SK-N-SH (cell line): ENCODE data around the gene ASPSCR1. TPM values are rescaled to one million over a fixed set of nuclear protein-coding genes. Genes with fewer than 3 reads are reported as not detected.
"Not testable (repeated sequence)": the region's sequence is repeated elsewhere in the genome, so short reads cannot be mapped to it uniquely, and the experiment has no call there.

Source experiments
- CTCF ChIA-PET: fragments of 300-600, 350-600 bp; formaldehyde crosslinking; extraction: SDS; loops from one replicate; lab custom pipeline; 2021; lab: Yijun Ruan, JAX
- POLR2A ChIA-PET: fragments of 350-600 bp; sonication (Branson Sonifier 250); formaldehyde crosslinking; extraction: SDS; loops from one replicate; lab custom pipeline; 2020; ENCODE audit warnings: antibody characterized with exemption, inconsistent platforms; lab: Yijun Ruan, JAX
- DNase-seq: peaks from one replicate; pipeline ENCODE4 v3.0.0; 2012
- H2AFZ ChIP-seq: fragments of 200-600 bp; sonication (generic); 2 replicates; pipeline ENCODE4 v1.8.1; 2016; ENCODE audit warnings: antibody characterized with exemption, mild to moderate bottlenecking, low read depth
- H3F3A ChIP-seq: fragments of 200-600 bp; sonication (generic); replicated peaks from 2 replicates; pipeline ENCODE3; 2016; ENCODE audit warnings: antibody characterized with exemption, mild to moderate bottlenecking; ENCODE audit not compliant: insufficient read depth
- H3K27ac ChIP-seq, 2 experiments: fragments of 200-500 bp in 1 of 2; fragments of 200-600 bp in 1 of 2; sonication (Bioruptor generic) in 1 of 2; sonication (generic), shearing (Covaris generic) in 1 of 2; 2 replicates each; pipeline versions ENCODE4 v1.5.1 to v1.6.1; 2014 to 2016; ENCODE audit warnings: low read depth in 2 of 2, inconsistent platforms in 1 of 2, low read length in 1 of 2, mild to moderate bottlenecking in 1 of 2, mixed read lengths in 1 of 2
- H3K27me3 ChIP-seq: fragments of 200-600 bp; sonication (generic), shearing (Covaris generic); 2 replicates; pipeline ENCODE4 v1.6.1; 2016; ENCODE audit warnings: mixed run types; ENCODE audit not compliant: insufficient read depth
- H3K36me3 ChIP-seq, 2 experiments: fragments of 200-500 bp in 1 of 2; fragments of 200-600 bp in 1 of 2; sonication (Bioruptor generic) in 1 of 2; sonication (generic) in 1 of 2; replicated peaks in 1 of 2; 2 replicates each; pipeline versions ENCODE3 to v1.5.1; 2014 to 2016; ENCODE audit warnings: low read length in 1 of 2, mild to moderate bottlenecking in 1 of 2; ENCODE audit not compliant: insufficient read depth in 2 of 2, control insufficient read depth in 1 of 2
- H3K4me1 ChIP-seq, 2 experiments: fragments of 200-500 bp in 1 of 2; fragments of 200-600 bp in 1 of 2; sonication (Bioruptor generic) in 1 of 2; sonication (generic), shearing (Covaris generic) in 1 of 2; 2 replicates each; pipeline versions ENCODE4 v1.5.1 to v1.6.1; 2014 to 2016; ENCODE audit warnings: low read depth in 1 of 2, low read length in 1 of 2, mixed run types in 1 of 2; ENCODE audit not compliant: insufficient read depth in 2 of 2, control insufficient read depth in 1 of 2
- H3K4me2 ChIP-seq: fragments of 200-600 bp; sonication (generic), shearing (Covaris generic); 2 replicates; pipeline ENCODE4 v1.6.1; 2017; ENCODE audit warnings: mixed run types
- H3K4me3 ChIP-seq, 2 experiments: fragments of 200-500 bp in 1 of 2; fragments of 200-600 bp in 1 of 2; sonication (Bioruptor generic) in 1 of 2; sonication (generic), shearing (Covaris generic) in 1 of 2; 2 replicates each; pipeline versions ENCODE4 v1.5.1 to v1.8.1; 2014 to 2016; ENCODE audit warnings: low read depth in 2 of 2, inconsistent platforms in 1 of 2, low read length in 1 of 2, mild to moderate bottlenecking in 1 of 2, mixed read lengths in 1 of 2, moderate library complexity in 1 of 2
- H3K79me2 ChIP-seq: fragments of 200-600 bp; sonication (generic); 2 replicates; pipeline ENCODE4 v1.8.1; 2017; ENCODE audit warnings: mild to moderate bottlenecking; ENCODE audit not compliant: insufficient read depth
- H3K9ac ChIP-seq: fragments of 200-600 bp; sonication (generic); 2 replicates; pipeline ENCODE4 v1.6.1; 2017; ENCODE audit warnings: mixed run types
- H3K9me2 ChIP-seq: fragments of 200-600 bp; sonication (generic); 2 replicates; pipeline ENCODE4 v1.6.1; 2017; ENCODE audit warnings: mixed run types
- H3K9me3 ChIP-seq: fragments of 200-600 bp; sonication (generic); 2 replicates; pipeline ENCODE4 v1.6.1; 2017; ENCODE audit warnings: mixed run types, mild to moderate bottlenecking, moderate library complexity
- H4K20me1 ChIP-seq: fragments of 200-600 bp; sonication (generic); 2 replicates; pipeline ENCODE4 v1.6.1; 2017; ENCODE audit warnings: mild to moderate bottlenecking, mixed run types; ENCODE audit not compliant: insufficient read depth
- EP300 ChIP-seq, 2 experiments: IDR thresholded peaks; 2 replicates each; pipeline versions ENCODE4 v1.4.0 to v1.6.1; 2012; ENCODE audit warnings: borderline replicate concordance in 1 of 2, low read depth in 1 of 2, low read length in 1 of 2
- FOSL2 ChIP-seq: IDR thresholded peaks from 2 replicates; pipeline ENCODE4 v1.4.0; 2012; ENCODE audit warnings: low read depth, mild to moderate bottlenecking, moderate library complexity, borderline replicate concordance
- GABPA ChIP-seq: IDR thresholded peaks from 2 replicates; pipeline ENCODE4 v1.4.0; 2012; ENCODE audit warnings: low read depth, mild to moderate bottlenecking
- JUND ChIP-seq: IDR thresholded peaks from 2 replicates; pipeline ENCODE4 v1.4.0; 2012
- NRF1 ChIP-seq: IDR thresholded peaks from 2 replicates; pipeline ENCODE4 v1.6.1; 2012; ENCODE audit warnings: low read depth, mild to moderate bottlenecking, low read length
- RAD21 ChIP-seq: IDR thresholded peaks from 2 replicates; pipeline ENCODE4 v1.6.1; 2012; ENCODE audit warnings: mild to moderate bottlenecking, low read length
- SIN3A ChIP-seq: IDR thresholded peaks from 2 replicates; pipeline ENCODE4 v1.6.1; 2012; ENCODE audit warnings: low read depth, mild to moderate bottlenecking, low read length, moderate library complexity, borderline replicate concordance
- WGBS: methylation state at CpG from one replicate; pipeline ENCODE4 v1.1.6; 2017; ENCODE audit warnings: low lambda C conversion rate; 5-methylcytosine and 5-hydroxymethylcytosine counted together
- polyA plus RNA-seq, 3 experiments: library from polyadenylated mRNA; depleted of rRNA; stranded (reverse); fragments of >200 nt; gene quantifications; 2 replicates each; pipeline ENCODE4 v1.2.3, GENCODE V29; 2012
- TF ChIP-seq, protein P1 (sequence below): IDR thresholded peaks from 2 replicates; pipeline ENCODE4; 2012

The ASPSCR1 gene
- polyA plus RNA-seq, 1 of the 3 experiments (the other 2 are of a cell fraction) = 36.2 TPM

DNA sequence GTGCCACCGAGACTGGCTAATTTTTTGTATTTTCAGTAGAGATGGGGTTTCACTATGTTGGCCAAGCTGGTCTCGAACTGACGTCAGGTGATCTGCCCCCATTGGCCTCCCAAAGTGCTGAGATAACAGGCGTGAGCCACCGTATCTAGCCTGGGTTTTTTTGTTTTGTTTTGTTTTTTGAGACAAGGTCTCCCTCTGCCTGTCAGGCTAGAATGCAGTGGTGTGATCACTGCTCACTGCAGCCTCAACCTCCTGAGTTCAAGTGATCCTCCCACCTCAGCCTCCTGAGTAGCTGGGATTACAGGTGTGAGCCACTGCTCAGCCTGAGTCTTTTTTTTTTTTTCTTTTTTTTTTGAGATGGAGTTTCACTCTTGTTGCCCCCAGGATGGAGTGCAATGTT is 24.0 kb upstream of the ASPSCR1 start:
- H4K20me1 ChIP-seq, H3K79me2 ChIP-seq, H3K4me2 ChIP-seq, H3K9ac ChIP-seq, DNase-seq, H3K4me3 ChIP-seq, H3K27me3 ChIP-seq, H3K9me2 ChIP-seq, H3K36me3 ChIP-seq, H2AFZ ChIP-seq, H3F3A ChIP-seq, H3K9me3 ChIP-seq, H3K27ac ChIP-seq: not testable (repeated sequence)
- 83% methylated on average over 5 of the region's 5 CpGs for WGBS
- H3K4me1 ChIP-seq = peaks cover 0 to 13% of the 10 kb centered on the region in 2 experiments; a peak in 1 of 4 replicates
- POLR2A ChIA-PET = interaction anchor here (0.8 kb wide), 1 partner anchor 70 kb away, joined by 3 read pairs; the partner anchor contains the start of genes CENPX and LRRC45
- 0 out of 2 replicates have a peak, but pooled peaks have one; percentile 10 for TF ChIP-seq RAD21
- CTCF ChIA-PET = interaction anchor here (0.7 to 17.7 kb wide), 8 partner anchors 8 to 591 kb away, joined by 3 to 216 read pairs (median 5); partner anchors contain the start of genes CENPX, DCXR, LRRC45 and MAFG

DNA sequence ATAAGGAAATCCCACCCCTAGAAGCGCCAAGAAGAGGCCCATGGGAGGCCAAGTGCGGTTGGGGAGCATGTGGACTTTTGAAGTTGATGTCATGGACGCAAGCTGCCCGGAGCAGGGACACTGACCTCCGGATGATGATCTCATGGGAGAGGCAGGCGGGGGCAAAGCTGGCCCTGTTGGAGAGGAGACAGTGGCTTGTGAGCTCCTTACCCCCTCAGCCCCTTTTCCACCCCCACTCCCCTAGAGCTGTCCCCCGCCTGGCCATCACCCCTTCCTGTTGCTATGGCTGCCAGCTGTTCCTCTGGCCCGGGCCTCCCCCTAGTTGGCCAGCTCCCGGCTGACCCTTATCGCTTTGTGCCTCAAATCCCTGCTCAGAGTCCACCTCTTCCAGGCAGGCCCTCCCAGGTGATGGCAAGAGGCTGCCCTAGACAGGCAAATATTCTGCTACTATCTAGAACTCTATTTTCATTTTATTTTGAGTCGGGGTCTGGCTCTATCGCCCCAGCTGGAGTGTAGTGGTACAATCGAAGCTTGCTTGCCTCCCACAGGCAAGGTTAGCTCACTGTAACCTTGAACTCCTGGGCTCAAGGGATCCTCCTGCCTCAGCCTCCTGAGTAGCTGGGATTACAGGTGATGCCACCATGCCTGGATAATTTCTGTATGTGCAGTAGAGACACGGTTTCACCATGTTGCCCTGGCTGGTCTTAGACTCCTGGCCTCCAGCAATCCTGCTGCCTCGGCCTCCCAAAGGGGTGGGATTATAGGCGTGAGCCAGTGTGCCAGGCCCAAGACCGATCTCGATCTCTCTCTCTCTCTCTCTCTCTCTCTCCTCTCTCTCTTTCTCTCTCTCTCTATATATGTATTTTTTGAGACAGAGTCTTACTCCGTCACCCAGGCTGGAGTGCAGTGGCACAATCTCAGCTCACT is 23.0 kb upstream of the ASPSCR1 start:
- ChIA-PET CTCF (interaction anchor here (0.8 to 12.4 kb wide), 7 partner anchors 15 to 85 kb away, joined by 3 to 168 read pairs (median 5); partner anchors contain the start of genes CENPX, DCXR, LRRC45 and MAFG), POLR2A (no interaction called here)
- DNase-seq = no peak
- H3K79me2 ChIP-seq = no peaks in the 10 kb centered on the region
- no peaks in the 10 kb centered on the region for H3K9me2 ChIP-seq
- H3K4me3 ChIP-seq = no peak overlapping the region
- TF ChIP-seq EP300 (IDR thresholded peaks at IDR 0.05; ENCODE audit: borderline replicate concordance in 1 of 2, low read depth in 1 of 2, low read length in 1 of 2) (no peak), FOSL2 (no peak), NRF1 (no peak), GABPA (no peak), SIN3A (no peak), JUND (no peak)
- TF ChIP-seq, protein P1, sequence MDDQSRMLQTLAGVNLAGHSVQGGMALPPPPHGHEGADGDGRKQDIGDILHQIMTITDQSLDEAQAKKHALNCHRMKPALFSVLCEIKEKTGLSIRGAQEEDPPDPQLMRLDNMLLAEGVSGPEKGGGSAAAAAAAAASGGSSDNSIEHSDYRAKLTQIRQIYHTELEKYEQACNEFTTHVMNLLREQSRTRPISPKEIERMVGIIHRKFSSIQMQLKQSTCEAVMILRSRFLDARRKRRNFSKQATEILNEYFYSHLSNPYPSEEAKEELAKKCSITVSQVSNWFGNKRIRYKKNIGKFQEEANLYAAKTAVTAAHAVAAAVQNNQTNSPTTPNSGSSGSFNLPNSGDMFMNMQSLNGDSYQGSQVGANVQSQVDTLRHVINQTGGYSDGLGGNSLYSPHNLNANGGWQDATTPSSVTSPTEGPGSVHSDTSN = no peak
- H3K36me3 ChIP-seq = no peaks in the 10 kb centered on the region
- H3K27me3 ChIP-seq = no peaks in the 10 kb centered on the region; the same call in 1 of the 2 replicates
- 83% methylated on average over 14 of the region's 19 CpGs for WGBS
- H3K9me3 ChIP-seq = no peaks in the 10 kb centered on the region
- H3K9ac ChIP-seq = no peak overlapping the region
- no peak overlapping the region for H3K27ac ChIP-seq
- no peaks in the 10 kb centered on the region for H4K20me1 ChIP-seq
- peaks cover 0 to 17% of the 10 kb centered on the region in 2 experiments; a peak in 1 of 4 replicates for H3K4me1 ChIP-seq
- no peaks in the 10 kb centered on the region for H3F3A ChIP-seq
- H2AFZ ChIP-seq = no peak overlapping the region
- H3K4me2 ChIP-seq = no peak overlapping the region
